ENCODE results near the gene GNPTG. TPM values are rescaled to one million over a fixed set of nuclear protein-coding genes. Genes with fewer than 3 reads are reported as not detected.
A peak's percentile ranks its signal among the peaks of the same experiment; 100 is the strongest.

The GNPTG gene
- polyA plus RNA-seq, 1 of the 3 experiments (the other 2 are of a cell fraction) = 113 TPM

DNA sequence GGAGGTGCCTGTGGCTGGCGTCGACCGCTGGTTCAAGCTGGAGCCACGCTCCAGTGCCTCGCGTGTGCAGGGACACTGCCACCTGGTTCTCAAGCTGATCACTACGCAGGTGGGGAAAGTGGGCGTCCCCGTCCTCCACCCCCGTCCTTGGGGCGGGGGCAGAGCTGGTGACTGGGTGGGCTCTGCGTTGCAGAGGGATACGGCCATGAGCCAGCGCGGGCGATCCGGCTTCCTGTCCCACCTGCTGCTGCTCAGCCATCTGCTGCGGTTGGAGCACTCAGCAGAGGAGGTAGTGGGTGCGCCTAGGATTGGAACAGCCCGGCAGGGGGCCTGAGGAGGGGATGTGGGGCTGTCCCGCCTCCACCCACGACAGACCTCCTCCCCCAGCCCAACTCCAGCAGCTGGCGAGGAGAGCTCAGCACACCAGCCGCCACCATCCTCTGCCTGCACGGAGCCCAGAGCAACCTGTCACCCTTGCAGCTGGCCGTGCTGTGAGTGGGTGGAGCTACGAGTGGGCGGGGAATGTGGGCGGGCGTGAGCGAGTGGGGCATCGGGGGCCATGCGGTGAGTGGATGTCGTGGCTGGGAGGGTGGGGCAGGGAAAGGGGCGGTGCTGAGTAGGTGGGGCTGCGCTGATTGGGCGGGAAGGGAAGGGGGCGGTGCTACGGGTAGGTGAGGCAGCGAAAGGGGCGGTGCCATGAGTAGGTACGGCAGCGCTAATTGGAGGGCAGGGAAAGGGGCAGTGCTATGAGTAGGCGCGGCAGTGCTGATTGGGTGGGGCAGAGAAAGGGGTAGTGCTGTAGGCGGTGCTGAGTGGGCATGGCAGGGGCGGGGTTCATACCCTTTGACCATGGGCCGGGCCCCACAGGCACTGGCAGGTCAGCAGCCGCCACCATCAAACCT is 9.0 kb upstream of the GNPTG start (continued):
- TF ChIP-seq ELF1 (IDR thresholded peaks at IDR 0.05) = no peak
- TF ChIP-seq FOXM1 (IDR thresholded peaks at IDR 0.05; ENCODE audit: low read depth) = no peak
- TF ChIP-seq, protein P1, sequence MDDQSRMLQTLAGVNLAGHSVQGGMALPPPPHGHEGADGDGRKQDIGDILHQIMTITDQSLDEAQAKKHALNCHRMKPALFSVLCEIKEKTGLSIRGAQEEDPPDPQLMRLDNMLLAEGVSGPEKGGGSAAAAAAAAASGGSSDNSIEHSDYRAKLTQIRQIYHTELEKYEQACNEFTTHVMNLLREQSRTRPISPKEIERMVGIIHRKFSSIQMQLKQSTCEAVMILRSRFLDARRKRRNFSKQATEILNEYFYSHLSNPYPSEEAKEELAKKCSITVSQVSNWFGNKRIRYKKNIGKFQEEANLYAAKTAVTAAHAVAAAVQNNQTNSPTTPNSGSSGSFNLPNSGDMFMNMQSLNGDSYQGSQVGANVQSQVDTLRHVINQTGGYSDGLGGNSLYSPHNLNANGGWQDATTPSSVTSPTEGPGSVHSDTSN (IDR thresholded peaks at IDR 0.05) = no peak
- TF ChIP-seq, protein P2, sequence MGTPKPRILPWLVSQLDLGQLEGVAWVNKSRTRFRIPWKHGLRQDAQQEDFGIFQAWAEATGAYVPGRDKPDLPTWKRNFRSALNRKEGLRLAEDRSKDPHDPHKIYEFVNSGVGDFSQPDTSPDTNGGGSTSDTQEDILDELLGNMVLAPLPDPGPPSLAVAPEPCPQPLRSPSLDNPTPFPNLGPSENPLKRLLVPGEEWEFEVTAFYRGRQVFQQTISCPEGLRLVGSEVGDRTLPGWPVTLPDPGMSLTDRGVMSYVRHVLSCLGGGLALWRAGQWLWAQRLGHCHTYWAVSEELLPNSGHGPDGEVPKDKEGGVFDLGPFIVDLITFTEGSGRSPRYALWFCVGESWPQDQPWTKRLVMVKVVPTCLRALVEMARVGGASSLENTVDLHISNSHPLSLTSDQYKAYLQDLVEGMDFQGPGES (IDR thresholded peaks at IDR 0.05; ENCODE audit: low read depth, low read length) = peak; percentile 39; the same call in 1 of the 2 replicates
- no peak for TF ChIP-seq EP300 (IDR thresholded peaks at IDR 0.05; ENCODE audit: borderline replicate concordance in 1 of 2, low read depth in 1 of 2, low read length in 1 of 2)
- TF ChIP-seq TAF1 (IDR thresholded peaks at IDR 0.05; ENCODE audit: borderline replicate concordance, low read depth, low read length) = no peak
- TF ChIP-seq RXRA (IDR thresholded peaks at IDR 0.05; ENCODE audit: borderline replicate concordance, low read depth) = no peak
- TF ChIP-seq YY1 (IDR thresholded peaks at IDR 0.05; ENCODE audit: low read depth) = no peak
- TF ChIP-seq MEF2A (IDR thresholded peaks at IDR 0.05; ENCODE audit: borderline replicate concordance, low read depth) = no peak
- peak; percentile 61; the same call in 1 of the 2 replicates for TF ChIP-seq SIN3A (IDR thresholded peaks at IDR 0.05; ENCODE audit: borderline replicate concordance, low read depth, low read length)
- TF ChIP-seq, protein P3, sequence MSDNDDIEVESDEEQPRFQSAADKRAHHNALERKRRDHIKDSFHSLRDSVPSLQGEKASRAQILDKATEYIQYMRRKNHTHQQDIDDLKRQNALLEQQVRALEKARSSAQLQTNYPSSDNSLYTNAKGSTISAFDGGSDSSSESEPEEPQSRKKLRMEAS (IDR thresholded peaks at IDR 0.05; ENCODE audit: low read depth) = no peak

- H3K27ac ChIP-seq (ENCODE audit: low read depth in 2 of 2, low read length in 1 of 2) = no peak overlapping the region
- peaks cover 0 to 8% of the 10 kb centered on the region in 2 experiments for H3K36me3 ChIP-seq (replicated peaks in 1 of 2; ENCODE audit: control insufficient read depth in 1 of 2, insufficient read depth in 2 of 2, low read length in 1 of 2)
- no peaks in the 10 kb centered on the region for H3K79me2 ChIP-seq (ENCODE audit: insufficient read depth)
- no peak overlapping the region; the same call in 1 of the 2 replicates for H2AFZ ChIP-seq (ENCODE audit: low read depth)
- H3K9ac ChIP-seq = no peak overlapping the region
- no peaks in the 10 kb centered on the region for H3K9me3 ChIP-seq
- WGBS (ENCODE audit: low lambda C conversion rate) = 3% methylated on average over 20 of the region's 44 CpGs
- H3K9me2 ChIP-seq = no peaks in the 10 kb centered on the region
- no peak for DNase-seq
- POLR2A ChIA-PET = no interaction called here
- CTCF ChIA-PET = interaction anchor here (0.6 to 2.6 kb wide), 7 partner anchors 12 to 78 kb away, joined by 3 to 9 read pairs (median 4); no protein-coding TSS in a partner anchor
- TF ChIP-seq EP300 (IDR thresholded peaks at IDR 0.05; ENCODE audit: borderline replicate concordance in 1 of 2, low read depth in 1 of 2, low read length in 1 of 2) = no peak
- TF ChIP-seq, protein P4, sequence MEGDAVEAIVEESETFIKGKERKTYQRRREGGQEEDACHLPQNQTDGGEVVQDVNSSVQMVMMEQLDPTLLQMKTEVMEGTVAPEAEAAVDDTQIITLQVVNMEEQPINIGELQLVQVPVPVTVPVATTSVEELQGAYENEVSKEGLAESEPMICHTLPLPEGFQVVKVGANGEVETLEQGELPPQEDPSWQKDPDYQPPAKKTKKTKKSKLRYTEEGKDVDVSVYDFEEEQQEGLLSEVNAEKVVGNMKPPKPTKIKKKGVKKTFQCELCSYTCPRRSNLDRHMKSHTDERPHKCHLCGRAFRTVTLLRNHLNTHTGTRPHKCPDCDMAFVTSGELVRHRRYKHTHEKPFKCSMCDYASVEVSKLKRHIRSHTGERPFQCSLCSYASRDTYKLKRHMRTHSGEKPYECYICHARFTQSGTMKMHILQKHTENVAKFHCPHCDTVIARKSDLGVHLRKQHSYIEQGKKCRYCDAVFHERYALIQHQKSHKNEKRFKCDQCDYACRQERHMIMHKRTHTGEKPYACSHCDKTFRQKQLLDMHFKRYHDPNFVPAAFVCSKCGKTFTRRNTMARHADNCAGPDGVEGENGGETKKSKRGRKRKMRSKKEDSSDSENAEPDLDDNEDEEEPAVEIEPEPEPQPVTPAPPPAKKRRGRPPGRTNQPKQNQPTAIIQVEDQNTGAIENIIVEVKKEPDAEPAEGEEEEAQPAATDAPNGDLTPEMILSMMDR (IDR thresholded peaks at IDR 0.05) = no peak
- no peak for TF ChIP-seq RAD21 (IDR thresholded peaks at IDR 0.05; ENCODE audit: low read length)
- TF ChIP-seq, protein P5, sequence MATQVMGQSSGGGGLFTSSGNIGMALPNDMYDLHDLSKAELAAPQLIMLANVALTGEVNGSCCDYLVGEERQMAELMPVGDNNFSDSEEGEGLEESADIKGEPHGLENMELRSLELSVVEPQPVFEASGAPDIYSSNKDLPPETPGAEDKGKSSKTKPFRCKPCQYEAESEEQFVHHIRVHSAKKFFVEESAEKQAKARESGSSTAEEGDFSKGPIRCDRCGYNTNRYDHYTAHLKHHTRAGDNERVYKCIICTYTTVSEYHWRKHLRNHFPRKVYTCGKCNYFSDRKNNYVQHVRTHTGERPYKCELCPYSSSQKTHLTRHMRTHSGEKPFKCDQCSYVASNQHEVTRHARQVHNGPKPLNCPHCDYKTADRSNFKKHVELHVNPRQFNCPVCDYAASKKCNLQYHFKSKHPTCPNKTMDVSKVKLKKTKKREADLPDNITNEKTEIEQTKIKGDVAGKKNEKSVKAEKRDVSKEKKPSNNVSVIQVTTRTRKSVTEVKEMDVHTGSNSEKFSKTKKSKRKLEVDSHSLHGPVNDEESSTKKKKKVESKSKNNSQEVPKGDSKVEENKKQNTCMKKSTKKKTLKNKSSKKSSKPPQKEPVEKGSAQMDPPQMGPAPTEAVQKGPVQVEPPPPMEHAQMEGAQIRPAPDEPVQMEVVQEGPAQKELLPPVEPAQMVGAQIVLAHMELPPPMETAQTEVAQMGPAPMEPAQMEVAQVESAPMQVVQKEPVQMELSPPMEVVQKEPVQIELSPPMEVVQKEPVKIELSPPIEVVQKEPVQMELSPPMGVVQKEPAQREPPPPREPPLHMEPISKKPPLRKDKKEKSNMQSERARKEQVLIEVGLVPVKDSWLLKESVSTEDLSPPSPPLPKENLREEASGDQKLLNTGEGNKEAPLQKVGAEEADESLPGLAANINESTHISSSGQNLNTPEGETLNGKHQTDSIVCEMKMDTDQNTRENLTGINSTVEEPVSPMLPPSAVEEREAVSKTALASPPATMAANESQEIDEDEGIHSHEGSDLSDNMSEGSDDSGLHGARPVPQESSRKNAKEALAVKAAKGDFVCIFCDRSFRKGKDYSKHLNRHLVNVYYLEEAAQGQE (IDR thresholded peaks at IDR 0.05; ENCODE audit: low read depth, low read length) = no peak
- TF ChIP-seq FOXJ3 (CRISPR knock-in tag; IDR thresholded peaks at IDR 0.05) = no peak
- H3K4me2 ChIP-seq = peak overlapping the region; percentile 73
- peaks cover 15% of the 10 kb centered on the region for H3K27me3 ChIP-seq (ENCODE audit: insufficient read depth)
- H3K4me1 ChIP-seq (ENCODE audit: control insufficient read depth in 1 of 2, insufficient read depth in 2 of 2, low read depth in 1 of 2, low read length in 1 of 2) = peaks cover 0 to 18% of the 10 kb centered on the region in 2 experiments; a peak in 1 of 4 replicates
- H3K4me3 ChIP-seq (ENCODE audit: low read depth in 2 of 2, low read length in 1 of 2) = peak overlapping the region; percentile 41 to 51
- no peaks in the 10 kb centered on the region for H4K20me1 ChIP-seq (ENCODE audit: insufficient read depth)
- H3F3A ChIP-seq (replicated peaks; ENCODE audit: insufficient read depth) = no peaks in the 10 kb centered on the region
Measured at GRCh38 chr16:1343428-1344242, 8.1 kb upstream of the GNPTG start.
